Heart left ventricle (tissue), 13 donors: ENCODE results near the gene PLA2G4F.

Experiments used
- POLR2A ChIP-seq, 2 donors: fragments of 450-650 bp; IDR thresholded peaks; one replicate each; pipeline ENCODE4 v1.6.1; 2017; ENCODE audit warnings: antibody characterized with exemption in 2 of 2, mild to moderate bottlenecking in 2 of 2, moderate library complexity in 2 of 2
- TF ChIP-seq, protein P1 (sequence below), 12 donors: fragments of 200-600 bp; sonication (generic) in 4 of 12; IDR thresholded peaks; one replicate each; pipeline versions ENCODE4 v1.5.0 to v1.8.0; 2018 to 2022; ENCODE audit warnings: antibody characterized with exemption in 12 of 12, mild to moderate bottlenecking in 5 of 12
- donor health status: ischemic (EF 13 %, LVEDD 7.1; RV severe dilation, severe dysfunction).
- donor health status: DM: no; HTN: yes; CAD: no.
- donor health status: DM: no; HTN: no; CAD: no.
- donor health status: ischemic (EF 25% LVEDD 6.9; RV normal size, moderate dysfunction).
- donor health status: ischemic (EF 25% LVEDD 5.7; RV mildly dilated, moderate dysfunction).
- donor health status: ischemic (EF 35%, LVEDD 5.7; RV mildly dilated, moderate dysfunction).
- donor health status: nonischemic (EF 11% LVEDD 7.7; RV severe dilation, severe dysfunction).
- donor health status: DM: yes; HTN: yes; CAD: no.
- donor health status: PGD.
- donor health status: ischemic (EF 29% LVEDD 5.4; RV normal size, mild dysfunction).
- donor health status: nonischemic (EF 23%, LVEDD 6.1; RV moderate dilation, normal function).

DNA sequence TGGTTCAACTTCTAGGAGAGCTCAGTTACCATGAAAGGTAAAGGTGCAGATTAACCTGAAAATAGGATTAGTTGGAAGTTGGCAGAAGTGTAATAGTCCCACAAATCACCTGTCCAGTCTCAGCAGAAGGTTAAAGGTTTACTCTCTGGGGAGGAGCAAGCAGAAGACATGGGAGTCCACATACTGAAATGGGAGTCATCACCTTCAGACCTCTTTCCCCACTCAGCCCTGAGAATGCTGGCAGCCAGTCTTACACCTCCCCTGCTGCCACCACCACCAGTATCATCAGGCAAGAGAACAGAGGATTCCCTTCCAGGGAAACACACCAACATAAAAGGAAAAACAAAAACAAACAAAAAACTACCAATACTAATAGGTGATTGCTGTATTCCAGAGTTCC is 48.2 kb downstream of the PLA2G4F start:
- TF ChIP-seq, protein P1, sequence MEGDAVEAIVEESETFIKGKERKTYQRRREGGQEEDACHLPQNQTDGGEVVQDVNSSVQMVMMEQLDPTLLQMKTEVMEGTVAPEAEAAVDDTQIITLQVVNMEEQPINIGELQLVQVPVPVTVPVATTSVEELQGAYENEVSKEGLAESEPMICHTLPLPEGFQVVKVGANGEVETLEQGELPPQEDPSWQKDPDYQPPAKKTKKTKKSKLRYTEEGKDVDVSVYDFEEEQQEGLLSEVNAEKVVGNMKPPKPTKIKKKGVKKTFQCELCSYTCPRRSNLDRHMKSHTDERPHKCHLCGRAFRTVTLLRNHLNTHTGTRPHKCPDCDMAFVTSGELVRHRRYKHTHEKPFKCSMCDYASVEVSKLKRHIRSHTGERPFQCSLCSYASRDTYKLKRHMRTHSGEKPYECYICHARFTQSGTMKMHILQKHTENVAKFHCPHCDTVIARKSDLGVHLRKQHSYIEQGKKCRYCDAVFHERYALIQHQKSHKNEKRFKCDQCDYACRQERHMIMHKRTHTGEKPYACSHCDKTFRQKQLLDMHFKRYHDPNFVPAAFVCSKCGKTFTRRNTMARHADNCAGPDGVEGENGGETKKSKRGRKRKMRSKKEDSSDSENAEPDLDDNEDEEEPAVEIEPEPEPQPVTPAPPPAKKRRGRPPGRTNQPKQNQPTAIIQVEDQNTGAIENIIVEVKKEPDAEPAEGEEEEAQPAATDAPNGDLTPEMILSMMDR (IDR thresholded peaks at IDR 0.05): no peak
- no peak for TF ChIP-seq POLR2A (IDR thresholded peaks at IDR 0.05)
